NCI-H146 treated with DMSO at 0.1 percent for 48 hours (cell line): Measurements from ENCODE around the gene UAP1L1.
A peak's percentile ranks its signal among the peaks of the same experiment; 100 is the strongest.

Experiments
- DNase-seq: peaks from one replicate; lab custom pipeline; 2025; ENCODE audit not compliant: unreplicated experiment; lab: John Stamatoyannopoulos, UW

Gene UAP1L1

GRCh38 chr9:137071282-137071681 is 6.0 kb upstream of the UAP1L1 start:
- DNase-seq = no peak

- no peak for DNase-seq
Observed at GRCh38 chr9:137073992-137074399, 3.3 kb upstream of the UAP1L1 start.

DNA sequence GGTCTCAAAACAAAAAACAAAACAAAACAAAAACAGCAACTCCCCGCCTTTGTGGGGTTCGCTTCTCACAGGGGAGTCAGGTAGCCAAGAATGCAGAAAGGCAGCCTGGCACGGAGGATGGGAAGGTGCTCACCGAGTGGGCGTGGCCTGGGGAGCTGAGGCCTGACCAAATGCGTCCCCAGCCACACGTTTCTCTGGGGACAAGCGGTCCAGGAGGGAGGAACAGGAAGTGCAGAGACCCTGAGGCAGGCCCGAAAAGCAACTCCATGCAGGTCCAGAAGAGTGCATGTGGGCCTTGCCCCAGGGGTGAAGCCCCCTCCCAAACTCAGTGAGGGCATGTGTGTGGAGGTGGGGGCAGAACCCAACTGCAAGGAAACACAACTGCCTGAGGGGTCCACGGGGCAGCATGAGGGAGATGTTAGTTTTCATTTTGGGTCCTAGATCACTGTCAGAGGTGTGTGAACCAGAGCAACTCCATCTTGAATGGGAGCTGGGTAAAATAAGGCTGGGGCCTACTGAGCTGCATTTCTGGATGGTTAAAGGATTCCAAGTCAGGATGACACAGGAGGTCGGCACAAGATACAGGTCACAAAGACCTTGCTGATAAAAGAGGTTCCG is 2.6 kb upstream of the UAP1L1 start:
- DNase-seq = no peak

DNA sequence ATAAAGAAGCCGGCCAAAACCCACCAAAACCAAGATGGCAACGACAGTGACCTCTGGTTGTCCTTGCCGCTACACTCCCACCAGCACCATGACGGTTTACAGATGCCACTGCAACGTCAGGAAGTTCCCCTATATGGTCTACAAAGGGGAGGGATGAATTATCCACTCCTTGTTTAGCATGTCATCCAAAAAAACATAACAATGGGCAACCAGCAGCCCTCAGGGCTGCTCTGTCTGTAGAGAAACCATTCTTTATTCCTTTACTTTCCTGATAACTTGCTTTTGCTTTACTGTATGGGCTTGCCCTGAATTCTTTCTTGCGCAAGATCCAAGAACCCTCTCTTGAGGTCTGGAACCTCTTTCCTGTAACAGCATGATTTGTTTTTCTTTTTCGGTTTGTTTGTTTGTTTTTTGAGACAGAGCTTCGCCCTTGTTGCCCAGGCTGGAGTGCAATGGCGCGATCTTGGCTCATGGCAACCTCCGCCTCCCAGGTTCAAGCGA is 2.0 kb upstream of the UAP1L1 start:
- DNase-seq = no peak

GRCh38 chr9:137076636-137077009 is 694 bp upstream of the UAP1L1 start:
- DNase-seq = no peak

GRCh38 chr9:137077758-137078693 is 709 bp downstream of the UAP1L1 start:
- no peak for DNase-seq

- DNase-seq = no peak
Observed at GRCh38 chr9:137078701-137079400, 1.5 kb downstream of the UAP1L1 start.

- DNase-seq = no peak
Observed at GRCh38 chr9:137079401-137079787, 2.1 kb downstream of the UAP1L1 start.

- no peak for DNase-seq
Observed at GRCh38 chr9:137080260-137081122, 3.2 kb downstream of the UAP1L1 start.

DNA sequence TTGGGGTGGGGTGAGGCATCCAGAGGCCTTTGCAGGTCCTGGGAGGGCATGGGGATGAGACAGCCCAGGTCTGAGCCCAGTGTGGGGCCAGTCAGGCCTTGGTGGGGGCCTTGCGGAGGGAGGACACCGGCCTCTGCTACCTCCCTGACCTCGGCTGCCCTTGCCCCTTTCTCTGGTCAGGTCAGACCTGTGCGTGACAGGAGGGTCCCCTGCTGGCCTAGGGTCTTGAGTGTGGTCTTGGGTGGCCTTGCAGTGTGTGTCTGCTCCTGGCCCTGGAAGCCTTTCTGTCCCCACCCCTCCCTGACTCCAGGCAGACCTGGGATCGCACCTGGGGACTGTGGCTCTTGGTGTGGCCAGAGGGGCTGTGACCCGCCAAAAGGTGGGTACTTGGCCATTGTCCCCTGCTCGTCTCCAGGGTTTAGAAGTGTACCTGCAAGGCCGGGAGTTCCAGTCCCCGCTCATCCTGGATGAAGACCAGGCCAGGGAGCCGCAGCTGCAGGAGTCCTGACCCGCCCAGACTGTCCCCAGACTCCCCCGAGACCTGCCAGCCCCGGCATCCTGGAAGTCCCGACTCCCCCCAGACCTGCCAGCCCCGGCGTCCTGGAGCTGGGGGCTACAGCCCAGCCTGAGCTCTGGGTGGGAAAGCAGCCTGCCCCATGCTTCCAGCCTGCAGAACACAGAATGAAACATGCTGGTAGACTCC is 5.1 kb downstream of the UAP1L1 start:
- no peak for DNase-seq

- no peak for DNase-seq
Observed at GRCh38 chr9:137082925-137083290, 5.6 kb downstream of the UAP1L1 start.

GRCh38 chr9:137083394-137084004 is 6.2 kb downstream of the UAP1L1 start:
- DNase-seq = no peak

GRCh38 chr9:137084526-137084925 is 7.2 kb downstream of the UAP1L1 start:
- DNase-seq = no peak

- peak; percentile 4 for DNase-seq
Observed at GRCh38 chr9:137085920-137086530, 8.7 kb downstream of the UAP1L1 start.

- peak; percentile 89 for DNase-seq
Observed at GRCh38 chr9:137086531-137087408, 9.5 kb downstream of the UAP1L1 start, which contains the start of gene MAN1B1. Gene MAN1B1 (plus strand): TSS chr9:137086985. CDS start chr9:137087000, 15 bp downstream.

DNA sequence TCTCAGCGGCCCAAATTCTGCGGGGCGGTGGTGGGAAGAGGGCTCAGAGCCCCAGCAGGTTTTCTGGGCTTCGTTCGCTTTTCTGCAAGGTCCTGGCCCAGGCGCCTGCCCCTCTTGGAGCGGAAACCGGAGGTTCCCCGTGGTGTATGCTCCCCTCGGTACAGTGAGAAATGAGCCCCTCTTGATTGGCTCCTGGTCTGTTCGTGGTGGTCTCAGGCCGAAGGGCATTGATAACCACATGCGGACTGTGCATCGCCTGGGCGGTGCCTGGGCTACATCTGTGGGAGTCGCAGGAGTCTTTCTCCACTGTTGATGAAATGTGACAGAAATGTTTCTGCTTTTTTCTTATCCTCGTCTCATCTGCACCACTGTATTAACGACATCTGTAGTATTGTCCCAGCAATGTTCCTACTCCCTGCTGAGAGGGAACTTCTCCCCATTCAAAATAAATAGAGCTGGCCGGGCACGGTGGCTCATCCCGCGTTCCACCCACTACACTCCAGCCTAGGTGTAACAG is 10.2 kb downstream of the UAP1L1 start:
- no peak for DNase-seq

- no peak for DNase-seq
Observed at GRCh38 chr9:137088121-137088520, 10.8 kb downstream of the UAP1L1 start.
